ENCODE measurements around the gene STK38L. TPM values are rescaled to one million over a fixed set of nuclear protein-coding genes. Genes with fewer than 3 reads are reported as not detected.

STK38L gene
- total RNA-seq = 10 to 100 TPM; 26.9 to 69.3 (median 49.9) TPM

DNA sequence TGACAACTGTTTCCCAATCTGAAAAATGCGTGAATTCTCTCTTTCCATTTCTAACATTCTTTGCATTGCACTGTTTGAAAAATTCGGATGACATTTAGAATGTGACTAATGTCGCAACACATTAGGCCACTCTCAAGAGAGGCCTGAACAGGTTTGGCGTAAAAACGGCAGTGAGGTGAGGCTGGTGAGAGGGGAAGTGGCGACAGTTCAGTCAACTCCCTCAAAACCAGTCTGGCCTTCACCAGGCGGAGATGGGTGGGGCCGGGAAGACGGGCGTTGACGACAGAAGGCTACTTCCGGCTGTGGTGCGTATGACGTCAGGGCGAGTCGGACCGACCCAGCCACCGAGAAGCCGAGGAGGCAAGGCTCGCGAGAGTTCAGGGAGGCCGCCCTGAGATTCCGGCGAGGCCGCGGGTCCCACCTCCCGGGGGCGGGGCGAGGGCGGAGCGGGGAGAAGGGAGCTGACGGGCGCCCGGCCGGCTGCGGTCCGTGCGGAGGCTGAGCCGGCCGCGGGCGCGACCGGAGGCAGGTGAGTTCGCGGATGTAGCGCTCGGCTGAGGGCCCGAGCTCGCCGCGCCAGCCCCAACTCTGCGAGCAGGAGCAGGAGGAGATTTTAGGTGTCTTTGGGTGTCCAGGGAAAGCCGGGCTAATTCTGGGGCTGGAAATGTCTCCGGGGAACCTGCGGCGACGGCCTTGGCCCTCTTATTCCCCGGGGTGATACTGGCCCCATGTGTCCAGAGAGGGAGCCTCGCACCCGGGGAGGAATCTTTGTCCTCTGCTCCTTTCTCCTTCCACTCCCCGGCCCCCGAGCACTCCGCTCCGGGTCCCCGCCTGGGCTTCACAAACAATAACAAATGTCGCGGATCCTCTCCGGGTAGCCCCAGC, at the start of gene STK38L:
Gene STK38L, plus strand, starts transcription at position 483 of the 885 bp plus-strand sequence. CDS start 53,435 bp downstream, outside the sequence.
- intact Hi-C loops (cut with DNase I; ENCODE audit: low total_unique reads) = no loop called here
- H3K9me3 ChIP-seq = no peaks in the 10 kb centered on the region
- H3K4me3 ChIP-seq = peak within 1 kb of the TSS; percentile 61 to 62
- DNase-seq = peak; percentile 95 to 96
- H3K27me3 ChIP-seq = no peaks in the 10 kb centered on the region
- no peaks in the 10 kb centered on the region for H3K36me3 ChIP-seq
- peak; percentile 96 to 97 for TF ChIP-seq POLR2A (IDR thresholded peaks at IDR 0.05)
- TF ChIP-seq, protein P1, sequence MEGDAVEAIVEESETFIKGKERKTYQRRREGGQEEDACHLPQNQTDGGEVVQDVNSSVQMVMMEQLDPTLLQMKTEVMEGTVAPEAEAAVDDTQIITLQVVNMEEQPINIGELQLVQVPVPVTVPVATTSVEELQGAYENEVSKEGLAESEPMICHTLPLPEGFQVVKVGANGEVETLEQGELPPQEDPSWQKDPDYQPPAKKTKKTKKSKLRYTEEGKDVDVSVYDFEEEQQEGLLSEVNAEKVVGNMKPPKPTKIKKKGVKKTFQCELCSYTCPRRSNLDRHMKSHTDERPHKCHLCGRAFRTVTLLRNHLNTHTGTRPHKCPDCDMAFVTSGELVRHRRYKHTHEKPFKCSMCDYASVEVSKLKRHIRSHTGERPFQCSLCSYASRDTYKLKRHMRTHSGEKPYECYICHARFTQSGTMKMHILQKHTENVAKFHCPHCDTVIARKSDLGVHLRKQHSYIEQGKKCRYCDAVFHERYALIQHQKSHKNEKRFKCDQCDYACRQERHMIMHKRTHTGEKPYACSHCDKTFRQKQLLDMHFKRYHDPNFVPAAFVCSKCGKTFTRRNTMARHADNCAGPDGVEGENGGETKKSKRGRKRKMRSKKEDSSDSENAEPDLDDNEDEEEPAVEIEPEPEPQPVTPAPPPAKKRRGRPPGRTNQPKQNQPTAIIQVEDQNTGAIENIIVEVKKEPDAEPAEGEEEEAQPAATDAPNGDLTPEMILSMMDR (IDR thresholded peaks at IDR 0.05) = peak in 3 of 4 experiments; percentile 12 to 36 (median 14)
- no peaks in the 10 kb centered on the region for H3K4me1 ChIP-seq
- H3K27ac ChIP-seq = peak within 1 kb of the TSS; percentile 90

DNA sequence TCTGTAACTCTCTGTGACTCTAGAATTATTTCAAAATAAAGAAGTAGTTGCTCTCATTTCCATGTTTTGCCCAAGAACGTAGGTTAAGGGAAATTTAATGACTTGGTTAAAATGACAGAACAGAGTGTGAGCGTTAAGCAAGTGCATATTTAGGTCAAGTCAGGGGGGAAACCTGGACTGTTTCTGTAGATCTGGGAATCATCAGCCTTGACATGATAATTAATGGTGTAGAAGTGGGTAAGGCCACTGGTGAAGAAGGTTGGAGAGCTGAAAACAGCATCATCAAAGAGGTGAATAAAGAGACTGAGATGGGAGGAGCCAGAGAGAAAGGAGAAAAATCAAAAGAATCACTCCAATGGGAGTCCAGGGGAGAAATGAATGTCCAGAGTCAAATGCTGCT, 49.4 kb upstream of the STK38L start:
- intact Hi-C loops (cut with DNase I; ENCODE audit: low total_unique reads) = no loop called here
- H3K9me3 ChIP-seq = no peaks in the 10 kb centered on the region

DNA sequence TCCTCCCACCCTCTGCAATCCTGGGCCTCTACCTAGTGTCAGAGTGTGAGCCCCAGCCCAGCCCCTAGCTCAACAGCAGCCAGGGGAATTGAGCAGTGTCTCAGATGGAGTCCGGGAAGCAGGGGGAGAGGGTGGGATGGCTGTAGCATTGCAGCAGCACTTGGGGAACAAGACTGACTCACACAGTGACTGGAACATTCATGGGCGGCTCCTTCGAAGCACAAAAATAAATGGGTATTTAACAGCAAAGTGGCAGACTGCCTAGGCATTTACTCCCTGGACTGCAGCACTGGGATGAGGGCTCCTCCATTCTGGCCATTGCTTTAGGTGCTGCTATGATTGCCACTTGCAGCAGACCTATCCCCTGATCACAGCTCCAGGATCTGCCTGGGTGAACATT, 46.0 kb upstream of the STK38L start:
- no peaks in the 10 kb centered on the region for H3K36me3 ChIP-seq
- TF ChIP-seq, protein P1 (IDR thresholded peaks at IDR 0.05) = no peak
- TF ChIP-seq POLR2A (IDR thresholded peaks at IDR 0.05) = peak in 1 of 2 donors; percentile 43
- no peak overlapping the region for H3K4me3 ChIP-seq
- H3K27me3 ChIP-seq = no peaks in the 10 kb centered on the region
- H3K9me3 ChIP-seq = no peaks in the 10 kb centered on the region
- no peaks in the 10 kb centered on the region for H3K4me1 ChIP-seq
- intact Hi-C loops (cut with DNase I; ENCODE audit: low total_unique reads) = no loop called here
- peak overlapping the region; percentile 41 to 58 for H3K27ac ChIP-seq
- peak; percentile 32 to 49 for DNase-seq

More for the DNA sequence above, 49.4 kb upstream of the STK38L start:
- no peak for TF ChIP-seq POLR2A (IDR thresholded peaks at IDR 0.05)
- TF ChIP-seq, protein P1 (IDR thresholded peaks at IDR 0.05) = no peak
- DNase-seq = no peak
- H3K36me3 ChIP-seq = no peaks in the 10 kb centered on the region
- no peaks in the 10 kb centered on the region for H3K4me1 ChIP-seq
- H3K27me3 ChIP-seq = no peaks in the 10 kb centered on the region
- H3K4me3 ChIP-seq = no peak overlapping the region
- peak overlapping the region; percentile 64 to 71 for H3K27ac ChIP-seq

DNA sequence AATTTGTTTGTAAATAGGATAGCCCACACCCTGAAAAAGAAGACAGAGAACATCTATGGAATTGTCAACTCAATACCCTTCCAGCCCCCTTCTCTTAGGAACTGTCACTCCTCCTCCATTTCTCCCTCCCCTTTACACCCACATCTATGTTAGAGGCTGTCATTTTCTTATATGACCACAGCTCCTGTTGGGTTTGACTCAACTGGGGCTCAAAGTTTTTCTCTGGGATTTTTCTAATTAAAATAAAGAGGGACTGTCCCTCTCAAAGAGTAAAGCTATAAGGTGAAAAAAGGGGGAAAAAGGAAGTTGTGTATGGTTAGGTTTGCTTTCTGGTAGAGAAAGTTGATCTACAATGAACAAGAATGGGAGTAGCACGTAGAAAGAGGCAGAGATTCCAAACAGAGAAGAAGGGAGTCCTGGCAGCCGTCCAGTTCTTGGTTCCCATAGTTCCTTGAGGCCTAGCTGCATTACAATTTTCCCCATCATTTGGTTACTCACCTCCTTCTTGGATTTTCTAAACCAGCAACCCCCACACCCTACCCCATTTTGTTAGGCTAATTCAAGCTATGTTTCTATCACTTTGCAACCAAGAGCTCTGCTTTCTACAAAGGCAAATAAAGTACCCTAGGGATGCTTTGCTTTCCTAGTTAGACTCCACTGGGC, 44.3 kb upstream of the STK38L start:
- H3K9me3 ChIP-seq = no peaks in the 10 kb centered on the region
- H3K27ac ChIP-seq = no peak overlapping the region
- no peaks in the 10 kb centered on the region for H3K36me3 ChIP-seq
- H3K27me3 ChIP-seq = no peaks in the 10 kb centered on the region
- DNase-seq = no peak
- intact Hi-C loops (cut with DNase I; ENCODE audit: low total_unique reads) = no loop called here
- H3K4me3 ChIP-seq = no peak overlapping the region
- TF ChIP-seq, protein P1 (IDR thresholded peaks at IDR 0.05) = no peak
- TF ChIP-seq POLR2A (IDR thresholded peaks at IDR 0.05) = no peak
- no peaks in the 10 kb centered on the region for H3K4me1 ChIP-seq

DNA sequence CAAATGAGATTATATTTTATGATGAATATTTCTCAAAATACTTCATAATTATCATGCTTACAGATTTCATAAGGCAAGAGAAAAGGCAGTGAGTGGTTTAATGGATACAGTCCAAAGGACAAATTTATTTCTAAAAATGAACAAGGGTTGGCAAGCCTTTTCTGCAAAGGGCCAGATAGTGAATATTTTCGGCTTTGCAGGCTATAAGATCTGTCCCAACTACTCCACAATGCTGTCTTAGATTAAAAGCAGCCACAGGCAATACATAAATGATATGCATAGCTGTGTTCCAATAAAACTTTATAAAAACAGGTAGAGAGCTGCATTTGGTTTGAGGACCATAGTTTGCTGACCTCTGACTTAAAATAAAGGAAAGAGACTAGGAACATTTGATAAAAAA, 42.9 kb upstream of the STK38L start:
- Histone ChIP-seq H3K9me3 (no peaks in the 10 kb centered on the region), H3K4me1 (no peaks in the 10 kb centered on the region), H3K27me3 (no peaks in the 10 kb centered on the region), H3K4me3 (no peak overlapping the region), H3K27ac (no peak overlapping the region), H3K36me3 (no peaks in the 10 kb centered on the region)
- intact Hi-C loops (cut with DNase I; ENCODE audit: low total_unique reads) = no loop called here
- TF ChIP-seq POLR2A (IDR thresholded peaks at IDR 0.05) = no peak
- TF ChIP-seq, protein P1 (IDR thresholded peaks at IDR 0.05) = no peak
- DNase-seq = no peak
